HL-60 (cell line): Measurements from ENCODE around the gene ALG12.

ENCODE experiments used
- DNase-seq, 2 experiments: peaks; one replicate each; pipeline ENCODE4 v3.0.0-alpha.2; 2010 to 2020; ENCODE audit warnings: low read depth in 1 of 2, low spot score in 1 of 2
- H3K27ac ChIP-seq: fragments of 250-450 bp; sonication (Bioruptor Pico); replicated peaks from 2 replicates; pipeline ENCODE4 v1.5.1; 2020; ENCODE audit warnings: mild to moderate bottlenecking, moderate library complexity
- H3K27me3 ChIP-seq: fragments of 250-450 bp; sonication (Bioruptor Pico); 2 replicates; pipeline ENCODE4 v1.5.1; 2021; ENCODE audit warnings: mild to moderate bottlenecking, moderate library complexity; ENCODE audit not compliant: insufficient read depth, poor library complexity, severe bottlenecking
- H3K4me3 ChIP-seq: replicated peaks from 2 replicates; pipeline ENCODE4 v1.5.1; 2011; ENCODE audit warnings: mild to moderate bottlenecking, control low read depth, low read length; ENCODE audit not compliant: insufficient read depth
- GABPA ChIP-seq: IDR thresholded peaks from 2 replicates; pipeline ENCODE4 v1.6.1; 2012; ENCODE audit warnings: low read depth
- POLR2AphosphoS5 ChIP-seq: IDR thresholded peaks from 2 replicates; pipeline ENCODE4 v1.6.1; 2012; ENCODE audit warnings: low read depth
- SPI1 ChIP-seq: IDR thresholded peaks from 2 replicates; pipeline ENCODE4 v1.6.1; 2012; ENCODE audit warnings: low read depth, mild to moderate bottlenecking, borderline replicate concordance
- TF ChIP-seq, protein P1 (sequence below): IDR thresholded peaks from 2 replicates; pipeline ENCODE4 v1.6.1; 2012; ENCODE audit warnings: low read depth; ENCODE audit not compliant: insufficient replicate concordance
- TF ChIP-seq, protein P2 (sequence below): IDR thresholded peaks from one replicate; pipeline ENCODE4 v1.5.1; 2011; ENCODE audit warnings: low read length, control low read depth, inconsistent platforms; ENCODE audit not compliant: insufficient read depth

The ALG12 gene

DNA sequence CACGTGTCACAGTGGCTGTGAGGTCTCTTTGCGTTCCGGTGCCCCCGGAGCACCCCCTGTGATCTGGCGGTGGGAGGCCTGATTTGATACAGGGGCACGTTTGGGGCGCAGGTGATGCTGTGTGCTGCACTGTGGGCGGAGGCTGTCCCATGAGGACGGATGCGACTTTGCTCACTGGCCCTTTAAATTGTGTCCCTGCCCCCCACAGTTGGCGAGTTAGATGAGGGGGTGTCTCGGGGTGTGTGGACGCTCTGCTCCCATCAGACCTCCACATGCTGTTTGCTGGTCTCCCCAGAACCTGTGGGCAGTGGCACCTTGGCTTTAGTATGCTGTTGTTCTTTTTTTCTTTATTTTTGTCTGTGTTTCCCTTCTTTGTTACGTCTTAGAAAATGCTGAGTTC lies 59.4 kb downstream of the ALG12 start:
- no peak overlapping the region for H3K27ac ChIP-seq
- no peaks in the 10 kb centered on the region for H3K27me3 ChIP-seq
- DNase-seq, result no peak
- TF ChIP-seq POLR2AphosphoS5 (no peak), GABPA (no peak), SPI1 (no peak)
- TF ChIP-seq, protein P1, sequence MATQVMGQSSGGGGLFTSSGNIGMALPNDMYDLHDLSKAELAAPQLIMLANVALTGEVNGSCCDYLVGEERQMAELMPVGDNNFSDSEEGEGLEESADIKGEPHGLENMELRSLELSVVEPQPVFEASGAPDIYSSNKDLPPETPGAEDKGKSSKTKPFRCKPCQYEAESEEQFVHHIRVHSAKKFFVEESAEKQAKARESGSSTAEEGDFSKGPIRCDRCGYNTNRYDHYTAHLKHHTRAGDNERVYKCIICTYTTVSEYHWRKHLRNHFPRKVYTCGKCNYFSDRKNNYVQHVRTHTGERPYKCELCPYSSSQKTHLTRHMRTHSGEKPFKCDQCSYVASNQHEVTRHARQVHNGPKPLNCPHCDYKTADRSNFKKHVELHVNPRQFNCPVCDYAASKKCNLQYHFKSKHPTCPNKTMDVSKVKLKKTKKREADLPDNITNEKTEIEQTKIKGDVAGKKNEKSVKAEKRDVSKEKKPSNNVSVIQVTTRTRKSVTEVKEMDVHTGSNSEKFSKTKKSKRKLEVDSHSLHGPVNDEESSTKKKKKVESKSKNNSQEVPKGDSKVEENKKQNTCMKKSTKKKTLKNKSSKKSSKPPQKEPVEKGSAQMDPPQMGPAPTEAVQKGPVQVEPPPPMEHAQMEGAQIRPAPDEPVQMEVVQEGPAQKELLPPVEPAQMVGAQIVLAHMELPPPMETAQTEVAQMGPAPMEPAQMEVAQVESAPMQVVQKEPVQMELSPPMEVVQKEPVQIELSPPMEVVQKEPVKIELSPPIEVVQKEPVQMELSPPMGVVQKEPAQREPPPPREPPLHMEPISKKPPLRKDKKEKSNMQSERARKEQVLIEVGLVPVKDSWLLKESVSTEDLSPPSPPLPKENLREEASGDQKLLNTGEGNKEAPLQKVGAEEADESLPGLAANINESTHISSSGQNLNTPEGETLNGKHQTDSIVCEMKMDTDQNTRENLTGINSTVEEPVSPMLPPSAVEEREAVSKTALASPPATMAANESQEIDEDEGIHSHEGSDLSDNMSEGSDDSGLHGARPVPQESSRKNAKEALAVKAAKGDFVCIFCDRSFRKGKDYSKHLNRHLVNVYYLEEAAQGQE, result no peak
- no peak overlapping the region for H3K4me3 ChIP-seq

DNA sequence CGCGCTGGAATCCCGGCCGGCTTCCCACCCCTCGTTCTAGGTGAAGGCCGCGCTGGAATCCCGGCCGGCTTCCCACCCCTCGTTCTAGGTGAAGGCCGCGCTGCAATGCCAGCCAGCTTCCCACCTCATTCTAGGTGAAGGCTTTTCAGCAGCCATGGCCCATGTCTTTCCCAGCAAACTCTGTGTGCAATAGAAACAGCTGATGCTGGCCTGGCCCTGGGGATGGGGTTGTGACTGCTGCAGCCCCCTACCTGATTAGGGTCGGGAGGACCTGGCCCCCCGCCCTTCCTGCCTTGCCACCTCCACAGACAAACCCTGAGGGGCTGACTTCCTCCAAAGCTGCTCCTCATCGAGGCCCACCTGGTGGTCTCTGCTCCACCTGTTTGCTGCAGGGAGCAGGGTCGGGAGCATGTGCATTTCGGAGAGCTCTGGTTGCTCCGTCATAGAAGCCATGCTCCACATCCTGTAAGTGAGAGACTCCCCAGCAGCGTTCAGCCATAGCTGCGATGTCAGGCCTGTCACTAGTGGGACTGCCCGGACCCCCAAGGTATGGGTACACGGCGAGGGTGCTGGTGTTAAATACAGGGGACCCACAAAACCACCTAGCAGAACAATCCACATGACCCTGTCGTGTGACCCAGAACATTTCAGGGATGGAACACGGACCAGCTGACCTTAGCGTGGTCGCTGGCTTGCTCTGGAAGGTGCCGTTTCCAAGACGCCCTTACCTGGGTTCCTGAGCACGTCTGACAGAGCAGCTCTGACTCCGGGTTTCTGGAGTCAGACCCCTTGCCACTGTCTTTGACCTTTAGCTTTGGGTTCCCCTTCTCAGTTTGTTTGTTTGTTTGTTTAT lies 61.2 kb downstream of the ALG12 start:
- H3K4me3 ChIP-seq, result no peak overlapping the region
- no peak for DNase-seq
- TF ChIP-seq GABPA (no peak), SPI1 (no peak), POLR2AphosphoS5 (no peak)
- TF ChIP-seq, protein P1, result no peak
- TF ChIP-seq, protein P2, sequence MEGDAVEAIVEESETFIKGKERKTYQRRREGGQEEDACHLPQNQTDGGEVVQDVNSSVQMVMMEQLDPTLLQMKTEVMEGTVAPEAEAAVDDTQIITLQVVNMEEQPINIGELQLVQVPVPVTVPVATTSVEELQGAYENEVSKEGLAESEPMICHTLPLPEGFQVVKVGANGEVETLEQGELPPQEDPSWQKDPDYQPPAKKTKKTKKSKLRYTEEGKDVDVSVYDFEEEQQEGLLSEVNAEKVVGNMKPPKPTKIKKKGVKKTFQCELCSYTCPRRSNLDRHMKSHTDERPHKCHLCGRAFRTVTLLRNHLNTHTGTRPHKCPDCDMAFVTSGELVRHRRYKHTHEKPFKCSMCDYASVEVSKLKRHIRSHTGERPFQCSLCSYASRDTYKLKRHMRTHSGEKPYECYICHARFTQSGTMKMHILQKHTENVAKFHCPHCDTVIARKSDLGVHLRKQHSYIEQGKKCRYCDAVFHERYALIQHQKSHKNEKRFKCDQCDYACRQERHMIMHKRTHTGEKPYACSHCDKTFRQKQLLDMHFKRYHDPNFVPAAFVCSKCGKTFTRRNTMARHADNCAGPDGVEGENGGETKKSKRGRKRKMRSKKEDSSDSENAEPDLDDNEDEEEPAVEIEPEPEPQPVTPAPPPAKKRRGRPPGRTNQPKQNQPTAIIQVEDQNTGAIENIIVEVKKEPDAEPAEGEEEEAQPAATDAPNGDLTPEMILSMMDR, result no peak
- no peak overlapping the region for H3K27ac ChIP-seq
- H3K27me3 ChIP-seq, result no peaks in the 10 kb centered on the region

DNA sequence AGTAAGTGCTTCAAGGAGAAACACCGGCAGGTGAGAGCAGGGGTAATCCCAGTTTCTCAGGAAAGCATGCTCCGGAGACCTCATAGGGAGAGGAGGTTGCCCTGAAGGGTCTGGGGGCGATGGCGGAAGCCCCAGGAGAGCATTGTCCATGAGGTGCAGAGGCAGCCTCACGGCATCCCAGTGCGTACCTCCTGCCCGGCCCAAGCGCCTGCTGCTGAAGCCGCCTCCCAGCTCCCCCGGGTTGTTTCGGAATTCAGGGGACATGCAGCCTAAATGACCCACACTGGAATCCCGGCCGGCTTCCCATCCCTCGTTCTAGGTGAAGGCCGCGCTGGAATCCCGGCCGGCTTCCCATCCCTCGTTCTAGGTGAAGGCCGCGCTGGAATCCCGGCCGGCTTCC lies 61.9 kb downstream of the ALG12 start:
- no peak for DNase-seq
- Histone ChIP-seq H3K4me3 (no peak overlapping the region), H3K27ac (peak overlapping the region; percentile 85), H3K27me3 (no peaks in the 10 kb centered on the region)
- TF ChIP-seq SPI1, result no peak

DNA sequence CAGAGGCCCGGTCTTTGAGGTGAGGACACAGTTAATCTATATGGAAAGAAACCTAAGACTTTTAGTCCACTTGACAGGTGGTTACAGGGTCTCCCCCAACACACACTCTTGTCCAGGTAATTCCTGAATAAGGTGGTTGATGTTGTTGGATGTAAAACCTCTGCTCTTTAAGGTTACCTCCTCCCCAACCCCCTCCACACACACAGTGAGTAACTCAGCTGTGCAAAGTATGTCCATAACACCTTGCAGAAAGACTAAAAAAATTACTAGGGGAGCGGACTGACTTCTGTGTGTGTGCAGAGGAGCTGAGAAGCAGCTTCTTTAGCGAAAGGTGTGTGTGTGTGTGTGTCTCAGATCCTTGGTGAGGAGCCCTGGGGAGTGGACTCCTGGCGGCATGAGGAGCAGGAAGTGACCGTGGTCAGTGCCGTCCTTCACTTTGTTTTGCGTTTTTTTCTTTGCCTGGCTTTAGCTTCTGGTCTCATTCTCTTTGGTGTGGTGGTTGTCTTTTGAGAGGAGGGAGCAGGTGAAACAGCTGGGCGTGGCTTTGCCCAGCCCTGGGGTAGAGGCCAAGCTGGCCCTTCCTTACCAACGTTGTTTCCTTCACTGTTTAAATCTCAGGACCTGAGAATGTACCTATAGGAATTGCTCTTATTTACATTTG lies 62.9 kb downstream of the ALG12 start:
- TF ChIP-seq, protein P2, result no peak
- TF ChIP-seq GABPA, result no peak
- TF ChIP-seq POLR2AphosphoS5, result no peak
- Histone ChIP-seq H3K27ac (peak overlapping the region; percentile 85), H3K27me3 (no peaks in the 10 kb centered on the region), H3K4me3 (peak overlapping the region; percentile 79)
- DNase-seq, result no peak
